Measurements from ENCODE around the gene MRPL36. TPM values are rescaled to one million over a fixed set of nuclear protein-coding genes. Genes with fewer than 3 reads are reported as not detected.

MRPL36 gene
- total RNA-seq, 2 donors from 2014 or later = 47.9 to 66.3 TPM

- DNase-seq (ENCODE audit: low spot score) = no peak
- Histone ChIP-seq H3K27ac (no peak overlapping the region), H3K4me1 (replicated peaks) (no peaks in the 10 kb centered on the region), H3K27me3 (replicated peaks; ENCODE audit: insufficient read depth) (no peaks in the 10 kb centered on the region), H3K36me3 (peaks cover 7 to 11% of the 10 kb centered on the region in 2 donors), H3K9me3 (no peaks in the 10 kb centered on the region), H3K4me3 (no peak overlapping the region)
- 95% methylated on average over 18 of the region's 18 CpGs for WGBS
- intact Hi-C loops (cut with DNase I) = no loop called here
- TF ChIP-seq CTCF (IDR thresholded peaks at IDR 0.05) (no peak), POLR2A (IDR thresholded peaks at IDR 0.05) (no peak), POLR2AphosphoS5 (IDR thresholded peaks at IDR 0.05) (no peak)
Measured at GRCh38 chr5:1815071-1815786, 15.6 kb upstream of the MRPL36 start.

- WGBS = 93% methylated on average over 30 of the region's 30 CpGs
- no peak overlapping the region for H3K27ac ChIP-seq
- H3K9me3 ChIP-seq = no peaks in the 10 kb centered on the region
- no peaks in the 10 kb centered on the region for H3K4me1 ChIP-seq (replicated peaks)
- TF ChIP-seq CTCF (IDR thresholded peaks at IDR 0.05) (no peak), POLR2A (IDR thresholded peaks at IDR 0.05) (no peak), POLR2AphosphoS5 (IDR thresholded peaks at IDR 0.05) (no peak)
- H3K4me3 ChIP-seq = no peak overlapping the region
- H3K36me3 ChIP-seq = peaks cover 7 to 11% of the 10 kb centered on the region in 2 donors
- DNase-seq (ENCODE audit: low spot score) = no peak
- H3K27me3 ChIP-seq (replicated peaks; ENCODE audit: insufficient read depth) = no peaks in the 10 kb centered on the region
- intact Hi-C loops (cut with DNase I) = no loop called here
Measured at GRCh38 chr5:1814183-1815020, 14.8 kb upstream of the MRPL36 start.

- Histone ChIP-seq H3K36me3 (peaks cover 11% of the 10 kb centered on the region in 2 donors), H3K27ac (no peak overlapping the region), H3K27me3 (replicated peaks; ENCODE audit: insufficient read depth) (no peaks in the 10 kb centered on the region), H3K4me1 (replicated peaks) (no peaks in the 10 kb centered on the region), H3K9me3 (no peaks in the 10 kb centered on the region), H3K4me3 (no peak overlapping the region)
- no peak for DNase-seq (ENCODE audit: low spot score)
- WGBS = 94% methylated on average over 10 of the region's 10 CpGs
- TF ChIP-seq POLR2A (IDR thresholded peaks at IDR 0.05) = no peak
- no peak for TF ChIP-seq POLR2AphosphoS5 (IDR thresholded peaks at IDR 0.05)
- no peak for TF ChIP-seq CTCF (IDR thresholded peaks at IDR 0.05)
- intact Hi-C loops (cut with DNase I) = no loop called here
Measured at GRCh38 chr5:1810581-1811101, 11.0 kb upstream of the MRPL36 start.

- no peak overlapping the region for H3K4me3 ChIP-seq
- no peak for DNase-seq (ENCODE audit: low spot score)
- no peaks in the 10 kb centered on the region for H3K4me1 ChIP-seq (replicated peaks)
- TF ChIP-seq POLR2A (IDR thresholded peaks at IDR 0.05) = no peak
- TF ChIP-seq POLR2AphosphoS5 (IDR thresholded peaks at IDR 0.05) = no peak
- TF ChIP-seq CTCF (IDR thresholded peaks at IDR 0.05) = no peak
- H3K36me3 ChIP-seq = peaks cover 9 to 11% of the 10 kb centered on the region in 2 donors
- H3K27ac ChIP-seq = no peak overlapping the region
- intact Hi-C loops (cut with DNase I) = no loop called here
- no peaks in the 10 kb centered on the region for H3K9me3 ChIP-seq
- WGBS = 93% methylated on average over 31 of the region's 32 CpGs
- H3K27me3 ChIP-seq (replicated peaks; ENCODE audit: insufficient read depth) = no peaks in the 10 kb centered on the region
Measured at GRCh38 chr5:1809416-1810035, 9.9 kb upstream of the MRPL36 start.
